GM21423 (cell line): ENCODE data around the gene CRTC3.
"Not testable (repeated sequence)": the region's sequence is repeated elsewhere in the genome, so short reads cannot be mapped to it uniquely, and the experiment has no call there.

Experiments
- ATAC-seq: cut with Tn5 transposase; IDR thresholded peaks from one replicate; pipeline ENCODE4 v1.9.1; 2021; ENCODE audit warnings: mild to moderate bottlenecking, moderate library complexity; ENCODE audit not compliant: unreplicated experiment

CRTC3 gene

GRCh38 chr15:90529371-90530249, at the start of gene CRTC3:
Gene CRTC3, plus strand, starts transcription at chr15:90529923. Its CDS starts 149 bp downstream, at chr15:90530072.
- ATAC-seq, result peak; percentile 60

- ATAC-seq, result no peak
Observed at GRCh38 chr15:90481023-90481422, 48.7 kb upstream of the CRTC3 start.

GRCh38 chr15:90482124-90483011, 47.4 kb upstream of the CRTC3 start:
- no peak for ATAC-seq

- no peak for ATAC-seq
Observed at GRCh38 chr15:90483012-90483307, 46.8 kb upstream of the CRTC3 start.

GRCh38 chr15:90483637-90484036, 46.1 kb upstream of the CRTC3 start:
- no peak for ATAC-seq

GRCh38 chr15:90487186-90487585, 42.5 kb upstream of the CRTC3 start:
- no peak for ATAC-seq

GRCh38 chr15:90489514-90489913, 40.2 kb upstream of the CRTC3 start:
- no peak for ATAC-seq

- ATAC-seq, result no peak
Observed at GRCh38 chr15:90489944-90490343, 39.8 kb upstream of the CRTC3 start.

- ATAC-seq, result no peak
Observed at GRCh38 chr15:90493647-90494046, 36.1 kb upstream of the CRTC3 start.

- ATAC-seq, result no peak
Observed at GRCh38 chr15:90495067-90495466, 34.7 kb upstream of the CRTC3 start.

- ATAC-seq, result no peak
Observed at GRCh38 chr15:90496791-90497190, 32.9 kb upstream of the CRTC3 start.

GRCh38 chr15:90497376-90497775, 32.3 kb upstream of the CRTC3 start:
- no peak for ATAC-seq

GRCh38 chr15:90497912-90498311, 31.8 kb upstream of the CRTC3 start:
- no peak for ATAC-seq

GRCh38 chr15:90500171-90500570, 29.6 kb upstream of the CRTC3 start:
- ATAC-seq, result no peak

GRCh38 chr15:90501898-90502297, 27.8 kb upstream of the CRTC3 start:
- ATAC-seq, result no peak

GRCh38 chr15:90510781-90511180, 18.9 kb upstream of the CRTC3 start:
- not testable (repeated sequence) for ATAC-seq

- ATAC-seq, result not testable (repeated sequence)
Observed at GRCh38 chr15:90511211-90511618, 18.5 kb upstream of the CRTC3 start.

- ATAC-seq, result no peak
Observed at GRCh38 chr15:90512276-90512675, 17.4 kb upstream of the CRTC3 start.

- ATAC-seq, result no peak
Observed at GRCh38 chr15:90512981-90513380, 16.7 kb upstream of the CRTC3 start.

- no peak for ATAC-seq
Observed at GRCh38 chr15:90513448-90513847, 16.3 kb upstream of the CRTC3 start.

- ATAC-seq, result not testable (repeated sequence)
Observed at GRCh38 chr15:90513893-90514292, 15.8 kb upstream of the CRTC3 start.

GRCh38 chr15:90519688-90520087, 10.0 kb upstream of the CRTC3 start:
- ATAC-seq, result no peak
